ENCODE results near the gene OR5A1.
"Not testable (repeated sequence)": the region's sequence is repeated elsewhere in the genome, so short reads cannot be mapped to it uniquely, and the experiment has no call there.

DNA sequence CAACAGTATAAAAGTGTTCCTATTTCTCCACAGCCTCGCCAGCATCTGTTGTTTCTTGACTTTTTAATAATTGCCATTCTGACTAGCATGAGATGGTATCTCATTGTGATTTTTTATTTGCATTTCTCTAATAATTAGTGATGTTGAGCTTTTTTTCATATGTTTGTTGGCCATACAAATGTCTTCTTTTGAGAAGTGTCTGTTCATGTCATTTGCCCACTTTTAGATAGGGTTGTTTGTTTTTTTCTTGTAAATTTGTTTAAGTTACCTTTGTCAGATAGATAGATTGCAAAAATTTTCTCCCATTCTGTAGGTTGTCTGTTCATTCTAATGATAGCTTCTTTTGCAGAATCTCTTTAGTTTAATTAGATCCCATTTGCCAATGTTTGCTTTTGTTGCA is 9.4 kb downstream of the OR5A1 start:
- TF ChIP-seq CTCF (IDR thresholded peaks at IDR 0.05 in 8 of 11, conservative IDR thresholded peaks at IDR 0.05 in 3 of 11); POLR2A (IDR thresholded peaks at IDR 0.05): not testable (repeated sequence)

All from spleen (tissue), 7 donors.